NCI-H226 (cell line): ENCODE data around the gene PTGER1.

ENCODE experiments used
- DNase-seq: peaks from one replicate; pipeline ENCODE4 v3.0.0-alpha.2; 2015

PTGER1 gene

DNA sequence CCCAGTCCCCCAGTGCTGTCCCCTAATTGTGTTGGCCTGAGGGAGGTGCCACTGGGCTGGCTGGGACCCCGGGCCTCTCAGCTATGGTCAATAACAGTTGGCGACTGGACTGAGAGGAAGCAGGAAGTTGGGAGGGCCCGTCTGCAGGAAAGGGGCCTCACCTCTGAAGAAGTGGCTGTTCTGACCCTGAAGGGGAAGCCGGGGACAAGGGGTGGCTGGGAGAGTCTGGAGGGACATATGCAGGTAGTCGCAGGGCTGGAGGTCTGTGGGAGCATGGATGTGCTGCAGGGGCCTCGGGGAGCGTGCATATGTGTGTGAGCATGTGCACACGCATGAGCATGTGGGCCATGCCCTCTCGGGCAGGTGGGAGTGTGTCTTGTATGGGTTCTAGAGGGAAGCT lies 36.1 kb downstream of the PTGER1 start:
- DNase-seq = no peak

DNA sequence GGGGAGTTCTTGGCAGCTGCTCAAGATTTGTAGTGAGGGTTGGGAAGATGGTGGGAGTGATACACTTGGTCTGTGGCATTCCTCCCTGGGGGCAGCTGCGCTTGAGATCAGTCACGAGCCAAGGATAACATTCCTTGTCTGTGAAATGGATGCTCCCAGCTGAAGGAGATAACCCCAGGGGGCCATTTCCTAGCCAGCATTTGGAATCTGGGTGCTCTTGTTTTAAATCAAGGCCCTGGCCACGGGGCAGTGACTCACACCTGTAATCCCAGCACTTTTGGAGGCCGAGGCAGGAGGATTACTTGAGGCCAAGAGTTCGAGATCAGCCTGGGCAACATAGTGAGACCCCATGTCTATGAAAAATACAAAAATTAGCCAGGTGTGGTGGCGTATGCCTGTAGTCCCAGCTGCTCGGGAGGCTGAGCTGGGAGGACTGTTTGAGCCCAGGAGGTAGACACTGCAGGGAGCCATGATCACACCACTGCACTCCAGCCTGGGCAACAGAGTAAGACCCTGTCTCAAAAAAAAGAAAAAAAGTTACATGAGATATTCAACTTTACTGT lies 37.5 kb downstream of the PTGER1 start:
- DNase-seq = peak; percentile 68

DNA sequence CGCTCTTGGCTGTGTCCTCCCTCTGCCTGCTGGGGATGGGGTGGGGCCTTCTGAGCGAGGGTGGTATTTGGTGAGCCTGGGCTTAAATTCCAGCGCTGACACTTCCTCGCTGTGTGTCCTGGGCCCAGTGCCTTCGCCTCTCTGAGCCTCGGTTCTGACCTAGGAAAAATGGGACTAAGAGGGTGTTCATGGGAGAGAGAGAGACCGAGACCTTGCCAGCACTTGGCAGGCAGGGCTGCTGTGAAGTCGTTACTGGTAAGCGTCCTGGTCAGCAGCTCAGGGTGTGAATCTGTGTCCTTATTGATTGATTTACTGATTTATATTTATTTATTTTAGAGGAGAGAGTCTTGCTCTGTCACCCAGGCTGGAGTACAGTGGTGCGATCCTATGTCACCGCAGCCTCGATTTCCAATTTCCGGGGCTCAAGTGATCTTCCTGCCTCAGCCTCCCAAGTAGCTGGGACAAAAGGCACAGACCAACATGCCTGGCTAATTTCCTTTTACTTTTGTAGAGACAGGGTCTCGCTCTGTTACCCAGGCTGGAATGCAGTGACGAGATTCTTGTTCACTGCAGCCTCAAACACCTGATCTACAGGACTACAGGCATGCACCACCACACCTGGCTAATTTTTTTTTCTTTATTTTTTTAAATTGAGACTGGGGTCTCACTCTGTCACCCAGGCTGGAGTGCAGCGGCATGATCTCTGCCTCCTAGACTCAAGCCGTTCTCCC lies 39.7 kb downstream of the PTGER1 start:
- DNase-seq = no peak

DNA sequence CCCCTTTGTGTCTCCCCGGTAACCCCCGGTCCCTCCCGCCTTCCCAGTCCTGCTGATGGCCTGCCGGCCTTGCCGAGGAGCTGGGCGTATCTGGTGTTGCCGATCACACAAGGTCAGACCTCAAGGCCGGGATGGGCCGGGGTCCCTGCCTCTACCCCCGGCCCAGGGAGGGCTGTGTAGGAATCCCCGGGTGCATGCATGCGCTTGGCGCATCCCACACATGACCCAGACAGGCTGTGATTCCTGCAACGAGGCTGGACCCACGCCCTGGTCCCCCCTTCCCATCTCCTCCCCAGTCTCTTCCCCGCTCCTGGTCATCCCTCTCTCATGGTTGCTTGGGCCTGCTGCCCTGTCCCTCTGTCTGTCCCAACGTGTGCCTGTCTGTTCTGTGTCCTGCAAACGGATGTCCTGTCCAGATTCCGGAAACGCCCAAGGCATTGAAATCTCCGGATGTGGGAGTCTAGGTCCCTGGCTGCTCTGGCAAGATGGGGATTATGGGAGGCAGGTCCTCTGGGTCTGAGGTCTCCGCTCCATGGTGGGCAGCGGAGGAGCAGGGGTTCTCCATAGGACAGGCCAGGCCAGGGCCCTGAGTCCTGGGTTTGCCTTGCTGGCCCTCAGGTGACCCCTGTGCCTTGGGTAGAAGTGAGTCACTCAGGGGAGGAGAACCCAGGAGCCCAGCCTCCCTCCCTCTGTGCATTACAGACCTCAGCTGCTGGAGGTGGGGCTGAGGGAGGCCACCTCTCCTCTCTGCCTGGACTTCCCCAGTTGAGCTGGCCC lies 40.4 kb downstream of the PTGER1 start:
- peak; percentile 94 for DNase-seq

DNA sequence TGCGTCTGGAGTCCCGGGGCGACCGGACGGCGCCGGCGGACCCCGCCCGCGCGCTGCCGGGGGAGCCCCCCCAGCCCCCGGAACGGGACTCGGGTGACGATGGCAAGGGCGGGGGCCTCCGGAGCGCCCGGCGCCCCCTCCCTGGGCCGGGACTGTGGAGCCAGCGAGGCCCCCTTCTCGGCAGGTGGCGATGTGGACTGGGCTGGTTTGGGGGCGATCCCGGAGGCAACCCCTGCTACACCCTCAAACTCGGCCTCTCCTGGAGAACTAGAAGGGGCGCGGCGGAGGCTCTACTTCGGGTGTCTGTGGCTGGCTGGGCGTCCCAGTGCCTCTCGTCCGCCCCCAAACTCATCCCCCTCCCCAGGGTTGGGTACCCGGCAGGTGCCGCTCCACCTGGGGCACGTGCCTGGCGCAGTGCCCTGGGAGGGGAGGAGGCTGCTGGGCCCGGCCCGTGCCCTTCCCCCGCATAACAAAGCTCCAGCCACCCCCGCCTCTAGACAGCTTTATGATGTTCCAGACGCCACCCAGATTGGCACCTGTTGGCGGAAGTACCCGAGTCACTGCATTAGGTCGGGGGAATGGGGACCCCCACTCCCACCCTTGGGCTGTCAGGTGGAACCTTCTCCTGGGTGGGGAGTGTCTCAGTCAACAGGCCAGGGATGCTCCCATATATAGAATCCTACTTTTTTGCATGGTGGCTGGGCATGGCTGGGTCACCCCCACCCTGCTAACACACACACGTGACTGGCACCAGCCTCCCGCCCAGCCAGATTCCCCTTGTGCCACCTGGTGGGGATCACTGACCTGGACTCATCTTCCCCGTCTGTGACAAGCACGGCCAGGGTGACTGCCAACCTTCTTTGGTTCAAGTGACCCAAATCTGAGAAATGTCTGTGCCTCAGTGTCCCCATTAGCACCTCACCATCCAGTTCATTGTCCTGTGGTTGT lies 41.3 kb downstream of the PTGER1 start:
- peak; percentile 6 for DNase-seq

DNA sequence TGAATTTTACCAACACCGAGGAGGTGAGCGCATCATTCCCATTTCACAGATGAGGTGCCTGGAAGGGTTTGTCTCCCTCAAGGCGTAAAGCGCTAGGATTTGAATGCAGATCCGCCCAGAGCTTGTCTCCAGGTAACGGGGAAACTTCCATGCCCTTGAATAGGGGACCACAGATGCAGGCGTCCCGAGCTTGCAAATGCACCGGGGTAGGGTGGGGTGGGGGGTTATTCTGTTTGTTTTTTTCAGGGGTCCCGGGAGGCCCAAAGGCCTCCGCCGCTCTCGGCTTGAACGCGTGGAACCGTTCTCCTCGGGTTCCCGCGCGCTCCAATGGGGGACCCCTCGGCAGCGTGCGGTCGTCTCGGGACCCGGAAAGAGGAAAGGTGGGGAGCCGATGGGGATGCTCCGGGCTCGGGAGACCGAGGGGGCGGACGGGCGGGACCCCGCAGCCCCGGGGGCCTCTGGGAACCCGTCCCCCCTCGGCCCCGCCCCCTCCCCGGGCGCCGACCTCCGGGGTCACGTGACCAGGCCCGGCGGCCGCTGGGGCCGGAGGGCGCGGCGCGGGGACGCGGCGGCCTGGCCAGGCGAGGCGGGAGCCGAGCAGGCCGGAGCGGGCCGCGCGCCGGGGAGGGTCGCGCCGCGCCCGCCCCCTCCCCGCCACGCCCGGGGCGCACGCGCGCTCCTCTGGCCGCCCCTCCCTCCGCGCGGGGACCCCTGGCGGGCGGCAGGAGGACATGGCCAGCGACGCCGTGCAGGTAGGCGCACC lies 42.2 kb downstream of the PTGER1 start, which contains the start of gene PKN1:
TSS of gene PKN1 (plus strand) at position 516 of the 763 bp plus-strand sequence. CDS start at position 732, 216 bp downstream.
- DNase-seq = peak; percentile 7

DNA sequence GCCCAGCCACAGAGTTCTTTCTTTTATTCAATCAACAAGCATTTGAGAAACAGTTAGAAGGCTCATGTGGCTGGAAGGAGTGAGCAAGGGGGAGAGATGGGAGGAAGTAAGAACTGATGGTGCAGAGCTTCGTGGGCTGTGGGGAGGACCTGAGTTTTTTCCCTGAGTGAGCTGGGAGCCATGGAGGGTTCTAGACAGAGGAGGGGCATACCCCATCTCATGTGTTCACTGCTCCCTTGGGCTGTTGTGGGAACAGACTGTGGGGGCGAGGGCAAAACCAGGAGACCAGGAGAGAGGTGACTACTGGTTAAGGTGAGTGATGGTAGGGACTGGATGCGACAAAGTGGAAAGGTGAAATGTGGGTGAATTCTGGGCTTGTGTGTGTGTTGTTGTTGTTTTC lies 44.4 kb downstream of the PTGER1 start:
- no peak for DNase-seq

DNA sequence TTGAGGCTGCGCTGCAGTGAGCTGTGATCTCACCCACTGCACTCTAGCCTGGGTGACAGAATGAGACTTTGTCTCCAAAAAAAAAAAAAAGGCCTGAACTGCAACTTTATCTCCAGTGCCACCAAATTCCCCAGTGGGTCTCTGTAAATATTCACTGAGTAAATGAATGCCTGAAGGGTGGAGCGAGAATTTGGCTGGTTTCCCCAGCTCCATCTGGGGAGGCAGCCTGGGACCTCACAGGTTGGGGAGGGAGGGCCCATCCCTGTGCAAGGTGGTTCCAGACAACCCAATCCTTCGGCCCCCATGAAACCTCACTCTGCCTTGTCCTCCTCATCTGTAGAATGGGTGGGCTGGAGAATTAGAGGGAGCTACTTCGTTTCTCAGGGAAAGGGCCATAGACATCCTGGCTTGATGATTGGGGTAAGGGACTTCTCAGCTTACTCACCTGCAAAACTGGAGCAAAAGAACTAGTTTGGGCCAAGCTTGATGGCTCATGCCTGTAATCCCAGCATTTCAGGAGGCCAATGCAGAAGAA lies 46.2 kb downstream of the PTGER1 start:
- no peak for DNase-seq

DNA sequence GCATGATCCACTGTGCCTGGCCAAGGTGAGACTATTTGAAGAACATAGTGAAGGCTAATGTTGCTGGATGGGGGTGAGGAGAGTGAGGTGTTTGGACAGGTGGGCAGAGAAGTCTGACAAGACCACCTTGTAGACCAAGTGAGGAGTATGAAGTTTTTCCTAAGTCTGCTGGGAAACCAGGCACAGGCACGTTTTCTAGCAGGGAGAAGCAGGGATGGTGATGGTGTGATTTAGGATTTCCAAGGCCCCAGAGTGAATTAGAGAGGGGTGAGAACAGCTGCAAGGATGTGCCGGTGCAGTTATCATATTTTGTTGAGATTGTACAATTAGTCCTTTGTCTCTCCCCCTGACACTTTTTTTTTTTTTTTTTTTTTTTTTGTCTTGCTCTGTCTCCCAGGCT lies 47.7 kb downstream of the PTGER1 start:
- DNase-seq = no peak

DNA sequence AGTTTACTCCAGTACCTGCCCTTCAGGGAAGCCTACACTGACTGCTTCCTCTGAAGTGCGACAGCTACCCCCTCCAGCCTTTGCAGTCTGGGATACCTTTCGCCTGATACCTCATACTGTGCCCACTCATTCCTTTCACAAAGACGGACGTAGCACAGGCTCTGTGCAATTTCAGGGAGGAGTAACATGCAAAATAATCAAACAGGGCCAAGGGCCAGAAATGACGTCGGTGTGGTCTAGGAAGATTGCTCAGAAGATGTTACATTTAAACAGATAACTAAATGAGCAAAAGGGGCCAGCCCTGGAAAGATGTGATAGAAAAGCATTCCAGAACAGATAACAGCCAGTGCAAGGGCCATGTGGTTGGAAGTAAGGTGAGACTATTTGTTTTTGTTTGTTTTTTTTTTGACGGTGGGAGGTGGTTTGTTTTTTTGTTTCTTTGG lies 49.4 kb downstream of the PTGER1 start:
- peak; percentile 42 for DNase-seq
